LNCaP clone FGC (cell line): ENCODE data around the gene CYFIP1.

Experiments
- DNase-seq: peaks from one replicate; pipeline ENCODE4 v3.0.0-alpha.2; 2011; ENCODE audit warnings: low read depth
- H3K4me3 ChIP-seq: 2 replicates; pipeline ENCODE4 v1.5.1; 2011; ENCODE audit warnings: mild to moderate bottlenecking, low read depth, low read length, control low read depth
- CTCF ChIP-seq: IDR thresholded peaks from 2 replicates; pipeline ENCODE4 v1.5.1; 2012; ENCODE audit warnings: mild to moderate bottlenecking; ENCODE audit not compliant: control insufficient read depth, insufficient read depth; ENCODE audit errors: extremely low read depth

CYFIP1 gene

GRCh38 chr15:22912256-22912655 lies 67.9 kb downstream of the CYFIP1 start:
- TF ChIP-seq CTCF, result no peak
- DNase-seq, result no peak
- no peak overlapping the region for H3K4me3 ChIP-seq

DNA sequence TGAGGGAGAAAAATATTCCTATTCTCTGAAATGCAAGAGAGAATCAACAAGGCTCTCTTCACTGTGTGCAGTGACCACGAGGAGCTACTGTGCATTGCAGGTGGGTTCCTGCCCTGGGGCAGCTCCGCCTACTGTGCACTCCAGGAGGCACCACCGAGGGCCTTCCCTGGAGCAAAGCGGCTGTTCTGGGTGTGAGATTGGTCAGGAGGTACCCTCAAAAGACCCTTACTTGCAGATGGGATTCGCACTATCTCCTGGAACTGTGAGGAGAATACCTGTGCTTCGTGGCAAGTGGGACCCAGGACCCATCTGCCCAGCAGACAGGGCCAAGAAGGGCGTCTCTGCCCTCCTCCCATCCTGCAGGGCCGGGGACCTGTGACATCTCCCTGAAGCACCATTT lies 68.9 kb downstream of the CYFIP1 start:
- no peak overlapping the region for H3K4me3 ChIP-seq
- no peak for TF ChIP-seq CTCF

GRCh38 chr15:22908830-22909229 lies 71.3 kb downstream of the CYFIP1 start:
- H3K4me3 ChIP-seq, result no peak overlapping the region
- DNase-seq, result no peak
- no peak for TF ChIP-seq CTCF

More for the DNA sequence above, 68.9 kb downstream of the CYFIP1 start:
- no peak for DNase-seq

GRCh38 chr15:22907161-22907950 lies 72.8 kb downstream of the CYFIP1 start:
- DNase-seq, result no peak
- no peak overlapping the region for H3K4me3 ChIP-seq
- TF ChIP-seq CTCF, result no peak

DNA sequence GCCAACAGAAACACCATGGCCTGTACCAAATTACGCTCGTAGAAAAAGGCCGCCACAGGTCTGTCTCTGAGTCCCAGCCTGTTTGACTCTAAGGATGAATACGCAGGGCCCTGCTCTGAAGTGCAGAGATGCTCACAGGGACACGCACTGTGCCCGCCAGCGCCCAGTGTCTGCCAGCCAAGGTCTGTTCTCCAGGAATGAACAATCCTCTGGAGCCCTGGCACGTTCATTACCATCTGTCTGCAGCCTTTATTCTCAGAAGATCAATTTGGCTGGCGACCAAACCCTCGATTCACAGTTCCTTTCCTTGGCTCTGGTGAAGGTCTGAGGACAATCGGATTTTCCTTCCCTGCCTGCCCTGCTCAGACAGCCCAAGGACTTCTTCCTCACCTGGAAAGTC lies 75.4 kb downstream of the CYFIP1 start:
- no peak for TF ChIP-seq CTCF
- no peak overlapping the region for H3K4me3 ChIP-seq
- no peak for DNase-seq

DNA sequence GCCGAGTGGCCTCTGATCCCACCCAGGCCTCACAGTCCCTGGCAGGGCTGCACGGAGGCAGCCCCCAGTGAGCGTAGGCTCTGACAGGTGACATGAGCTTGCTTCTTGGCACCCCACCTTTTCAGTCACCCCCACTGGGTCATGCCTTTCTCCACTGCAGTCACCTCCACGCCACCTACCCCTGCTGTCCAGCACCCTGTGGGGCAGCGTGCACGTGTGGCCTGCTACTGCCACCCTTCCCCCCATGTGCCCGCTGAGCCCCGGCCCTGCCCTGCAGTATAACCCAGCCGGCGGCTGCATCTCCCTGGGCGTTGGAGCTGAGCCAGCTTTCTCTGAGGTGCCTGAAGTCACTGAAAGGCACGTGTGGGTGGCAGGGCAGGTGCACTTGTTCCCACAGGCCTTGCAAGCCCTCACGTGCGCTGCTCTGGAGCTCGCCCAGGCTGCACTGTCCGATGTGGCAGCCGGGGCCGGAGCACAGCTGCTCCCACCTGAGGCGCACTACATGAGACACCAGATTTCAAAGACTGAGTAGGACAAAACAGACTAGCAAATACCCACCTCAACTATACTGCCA lies 76.1 kb downstream of the CYFIP1 start:
- no peak overlapping the region for H3K4me3 ChIP-seq
- no peak for DNase-seq
- no peak for TF ChIP-seq CTCF
